K562 (cell line): ENCODE results near the gene PAXIP1. TPM values are rescaled to one million over a fixed set of nuclear protein-coding genes. Genes with fewer than 3 reads are reported as not detected.

Experiments
- ATAC-seq: fragments of 200-7000 bp; cut with Tn5 transposase; 3 replicates; pipeline ENCODE4 v1.9.1; 2020; ENCODE audit warnings: moderate library complexity
- BruUV-seq: library from RNA; stranded (reverse); fragments of 400-500 nt; replicated peaks from 2 replicates; lab custom pipeline; 2021; lab: Mats Ljungman, UMichigan
- CTCF ChIA-PET: fragments of 300-600 bp; formaldehyde crosslinking; extraction: SDS; loops from one replicate; lab custom pipeline; 2021; ENCODE audit warnings: low intra/inter-chr PET ratio; lab: Yijun Ruan, JAX
- POLR2A ChIA-PET: fragments of 300-600, 350-650 bp; sonication (Branson Sonifier 250); formaldehyde crosslinking; extraction: SDS; loops from one replicate; lab custom pipeline; 2021; ENCODE audit warnings: antibody characterized with exemption, inconsistent platforms; lab: Yijun Ruan, JAX
- DNase-seq, 4 experiments: peaks; one replicate each; pipeline versions ENCODE4 v3.0.0 to v3.0.0-alpha.2; 2011 to 2018; ENCODE audit warnings: low spot score in 3 of 4, mixed read lengths in 3 of 4; ENCODE audit errors: extremely low read depth in 1 of 4
- FAIRE-seq: peaks from 2 replicates; lab custom pipeline; 2011; peaks lifted over from hg19 to GRCh38; lab: Jason Lieb, UNC
- H2AFZ ChIP-seq: 2 replicates; pipeline ENCODE4 v1.6.0; 2011; ENCODE audit warnings: low read depth, low read length, control low read depth, inconsistent platforms
- H3K27ac ChIP-seq: fragments of 200-600 bp; 3 replicates; pipeline ENCODE4 v1.8.0; 2011; ENCODE audit warnings: low read depth, mild to moderate bottlenecking, control low read depth, inconsistent platforms, low read length, moderate library complexity, mixed read lengths; ENCODE audit errors: extremely low read depth
- H3K27me3 ChIP-seq, 2 experiments: fragments of 300-600 bp in 1 of 2; 2 replicates in 1 of 2; 3 replicates in 1 of 2; pipeline versions ENCODE4 v1.6.0 to v1.8.0; 2011; ENCODE audit warnings: inconsistent platforms in 2 of 2, low read length in 2 of 2, mild to moderate bottlenecking in 1 of 2, mixed read lengths in 1 of 2, moderate library complexity in 1 of 2; ENCODE audit not compliant: control insufficient read depth in 2 of 2, insufficient read depth in 2 of 2
- H3K36me3 ChIP-seq: fragments of 300-600 bp; 3 replicates; pipeline ENCODE4 v1.8.0; 2011; ENCODE audit warnings: mild to moderate bottlenecking, low read length, inconsistent platforms; ENCODE audit not compliant: control insufficient read depth, insufficient read depth
- H3K4me1 ChIP-seq, 2 experiments: fragments of 200-600 bp in 1 of 2; replicated peaks in 1 of 2; 2 replicates in 1 of 2; 3 replicates in 1 of 2; pipeline versions ENCODE4 v1.5.1 to v1.8.0; 2011; ENCODE audit warnings: inconsistent platforms in 2 of 2, low read length in 2 of 2, mild to moderate bottlenecking in 1 of 2, mixed read lengths in 1 of 2, moderate library complexity in 1 of 2; ENCODE audit not compliant: control insufficient read depth in 2 of 2, insufficient read depth in 2 of 2
- H3K4me2 ChIP-seq: 2 replicates; pipeline ENCODE4 v1.6.1; 2011; ENCODE audit warnings: low read length, control low read depth, inconsistent platforms, mixed read lengths; ENCODE audit not compliant: insufficient read depth
- H3K4me3 ChIP-seq: fragments of 200-600 bp; sonication (generic), shearing (Covaris generic); 2 replicates; pipeline ENCODE4 v1.5.1; 2016; ENCODE audit warnings: control low read depth, inconsistent platforms
- H3K79me2 ChIP-seq: fragments of 200-600 bp; 3 replicates; pipeline ENCODE4 v1.8.0; 2011; ENCODE audit warnings: low read length, inconsistent platforms; ENCODE audit not compliant: control insufficient read depth, insufficient read depth
- H3K9ac ChIP-seq, 2 experiments: 2 replicates each; pipeline versions ENCODE4 v1.6.0 to v1.6.1; 2011; ENCODE audit warnings: low read depth in 2 of 2, low read length in 2 of 2, control low read depth in 1 of 2, inconsistent platforms in 1 of 2, mild to moderate bottlenecking in 1 of 2, mixed read lengths in 1 of 2; ENCODE audit not compliant: insufficient read depth in 1 of 2
- H3K9me1 ChIP-seq: one replicate; pipeline ENCODE4 v1.6.0; 2011; ENCODE audit warnings: inconsistent platforms, mild to moderate bottlenecking, low read length, moderate library complexity; ENCODE audit not compliant: control insufficient read depth, insufficient read depth
- H3K9me3 ChIP-seq: replicated peaks from 2 replicates; pipeline ENCODE4 v1.5.1; 2011; ENCODE audit warnings: low read depth, low read length, inconsistent platforms; ENCODE audit not compliant: control insufficient read depth, insufficient read depth
- H4K20me1 ChIP-seq: replicated peaks from 2 replicates; pipeline ENCODE4 v1.6.1; 2011; ENCODE audit warnings: low read length, inconsistent platforms, mixed read lengths; ENCODE audit not compliant: control insufficient read depth, insufficient read depth
- ARID3A ChIP-seq: IDR thresholded peaks from 2 replicates; pipeline ENCODE4 v1.6.1; 2012; ENCODE audit warnings: low read depth, low read length, improper control_type of control experiment, borderline replicate concordance
- BHLHE40 ChIP-seq: IDR thresholded peaks from 2 replicates; pipeline ENCODE4 v1.6.1; 2011; ENCODE audit warnings: low read length, improper control_type of control experiment
- CBX8 ChIP-seq: fragments of 200-600 bp; sonication (generic); IDR thresholded peaks from 2 replicates; pipeline ENCODE4 v1.6.1; 2012; ENCODE audit warnings: borderline replicate concordance, mixed run types, low read depth, mild to moderate bottlenecking, moderate library complexity, mixed read lengths, low read length, control low read depth, inconsistent platforms; ENCODE audit not compliant: poor library complexity, severe bottlenecking; ENCODE audit errors: extremely low read depth
- HNRNPH1 ChIP-seq: fragments of 200-400 bp; formaldehyde crosslinking; optimal IDR thresholded peaks from 2 replicates; pipeline ENCODE3; 2017; ENCODE audit warnings: low read depth, mild to moderate bottlenecking, low read length, moderate library complexity
- IRF9 ChIP-seq: fragments of 450-650 bp; IDR thresholded peaks from 2 replicates; pipeline ENCODE4 v1.6.1; 2016; ENCODE audit warnings: missing biosample characterization, missing genetic modification characterization
- NR4A1 ChIP-seq, 2 experiments: fragments of 250-450 bp in 1 of 2; fragments of 450-650 bp in 1 of 2; sonication (Bioruptor Pico) in 1 of 2; IDR thresholded peaks; 2 replicates each; pipeline versions ENCODE4 v1.4.0 to v1.6.1; 2016 to 2020; ENCODE audit warnings: mild to moderate bottlenecking in 2 of 2, missing compliant biosample characterization in 1 of 2, missing genetic modification characterization in 1 of 2, moderate library complexity in 1 of 2
- THRB ChIP-seq: fragments of 450-650 bp; formaldehyde crosslinking; conservative IDR thresholded peaks from 2 replicates; pipeline ENCODE4 v1.4.0; 2022; ENCODE audit warnings: mild to moderate bottlenecking, missing genetic modification characterization
- ZBTB11 ChIP-seq, 3 experiments: fragments of 200-800 bp in 1 of 3; fragments of 250-450 bp in 1 of 3; fragments of 450-650 bp in 1 of 3; sonication (Bioruptor Pico) in 1 of 3; sonication (Bioruptor generic) in 1 of 3; formaldehyde crosslinking in 1 of 3; IDR thresholded peaks; 2 replicates each; pipeline versions ENCODE4 v1.6.1 to v1.8.0; 2016 to 2022; ENCODE audit warnings: mild to moderate bottlenecking in 2 of 3, missing genetic modification characterization in 2 of 3, missing compliant biosample characterization in 1 of 3, moderate library complexity in 1 of 3
- ZNF24 ChIP-seq: fragments of 450-650 bp; IDR thresholded peaks from 2 replicates; pipeline ENCODE4 v1.6.1; 2016
- ZNF280B ChIP-seq: fragments of 250-450 bp; sonication (Bioruptor Pico); IDR thresholded peaks from 2 replicates; pipeline ENCODE4 v1.5.1; 2021; ENCODE audit warnings: mild to moderate bottlenecking
- ZNF445 ChIP-seq: fragments of 250-450 bp; sonication (Bioruptor Pico); IDR thresholded peaks from 2 replicates; pipeline ENCODE4 v1.4.0; 2020; ENCODE audit warnings: low read depth, mild to moderate bottlenecking, moderate library complexity
- ZNF699 ChIP-seq: fragments of 250-450 bp; sonication (Bioruptor Pico); IDR thresholded peaks from 2 replicates; pipeline ENCODE4 v1.8.0; 2021; ENCODE audit warnings: mild to moderate bottlenecking, moderate library complexity; ENCODE audit not compliant: insufficient replicate concordance
- WGBS: fragments of 100-300 bp; shearing (Covaris generic); methylation state at CpG from one replicate; pipeline ENCODE4 v1.1.6; 2016; ENCODE audit warnings: low coverage, mixed read lengths; ENCODE audit not compliant: insufficient coverage; ENCODE audit errors: missing lambda C conversion rate; 5-methylcytosine and 5-hydroxymethylcytosine counted together
- in situ Hi-C: fragments of 300-500 bp; cut with MboI; formaldehyde crosslinking; loops from 4 replicates; pipeline ENCODE4 v1.15.0; 2018; ENCODE audit warnings: inconsistent platforms, mixed read lengths
- intact Hi-C: fragments of 100-400 bp; cut with micrococcal nuclease; formaldehyde crosslinking; loops from 2 replicates; pipeline ENCODE4 v1.14.2; 2022
- polyA plus RNA-seq, 8 experiments: library from polyadenylated mRNA; depleted of rRNA in 4 of 8; stranded (reverse) in 5 of 8; unstranded in 3 of 8; fragments of >200 nt; fragmentation: Nextera tagmentation in 2 of 8; fragmentation: Illumina TruSeq in 1 of 8; extraction: Ambion mirVana in 2 of 8; extraction: Trizol in 1 of 8; gene quantifications; 2 replicates each; pipeline versions ENCODE4 v1.2.1 to v1.2.3, GENCODE V29; 2011 to 2014; ENCODE audit warnings: inconsistent platforms in 1 of 8, missing spikeins in 1 of 8
- total RNA-seq, 7 experiments: library from RNA; depleted of rRNA in 6 of 7; stranded (reverse); fragments of >200 nt in 6 of 7; fragmentation: Illumina TruSeq in 2 of 7; extraction: Trizol in 2 of 7; gene quantifications; 2 replicates each; pipeline versions ENCODE4 v1.2.1 to v1.2.3, GENCODE V29; 2011 to 2021; ENCODE audit warnings: low replicate concordance in 1 of 7

Gene PAXIP1
- total and polyA plus RNA-seq, 9 of the 15 experiments (the other 6 are each of a cell fraction or from before 2014, with no cell fraction given) = 9.7 to 37.9 (median 28.4) TPM

GRCh38 chr7:154918266-154918665 is 84.7 kb downstream of the PAXIP1 start:
- no peak for FAIRE-seq

More at GRCh38 chr7:154918266-154918665, 84.7 kb downstream of the PAXIP1 start:
- peaks cover 30 to 67% of the 10 kb centered on the region in 2 experiments for H3K27me3 ChIP-seq
- no TSS peak for BruUV-seq
- H3K9ac ChIP-seq = no peak overlapping the region
- in situ Hi-C loops = no loop called here
- no peak overlapping the region for H3K4me3 ChIP-seq
- CTCF ChIA-PET = no interaction called here
- intact Hi-C loops = no loop called here
- no peaks in the 10 kb centered on the region for H4K20me1 ChIP-seq
- H3K9me3 ChIP-seq = no peaks in the 10 kb centered on the region
- H3K9me1 ChIP-seq = no peaks in the 10 kb centered on the region
- no peak overlapping the region for H3K27ac ChIP-seq
- H3K79me2 ChIP-seq = no peaks in the 10 kb centered on the region
- TF ChIP-seq ZBTB11 (CRISPR knock-in tag; IDR thresholded peaks at IDR 0.05) (no peak), ZNF24 (no peak), NR4A1 (CRISPR knock-in tag; IDR thresholded peaks at IDR 0.05) (no peak), NR4A1 (tag; IDR thresholded peaks at IDR 0.05) (no peak), ARID3A (no peak), BHLHE40 (no peak), IRF9 (tag) (no peak), ZNF699 (CRISPR knock-in tag) (no peak), ZNF280B (no peak), THRB (no peak), CBX8 (no peak), ZNF445 (CRISPR knock-in tag) (no peak), HNRNPH1 (no peak)
- 3% methylated on average over 6 of the region's 6 CpGs for WGBS
- no peak overlapping the region for H3K4me2 ChIP-seq
- POLR2A ChIA-PET = no interaction called here
- DNase-seq (no peak), ATAC-seq (no peak)
- H2AFZ ChIP-seq = no peak overlapping the region
- no peaks in the 10 kb centered on the region for H3K36me3 ChIP-seq
- H3K4me1 ChIP-seq = peaks cover 0 to 19% of the 10 kb centered on the region in 2 experiments; a peak in 2 of 5 replicates
